GM13977 (cell line): ENCODE measurements around the gene PDZRN4.

Experiments used
- DNase-seq: peaks from one replicate; pipeline ENCODE4 v3.0.0; 2012; ENCODE audit warnings: low spot score
- CTCF ChIP-seq: IDR thresholded peaks from 2 replicates; pipeline ENCODE4 v1.5.1; 2012; ENCODE audit warnings: mild to moderate bottlenecking, control low read depth; ENCODE audit not compliant: insufficient read depth; ENCODE audit errors: extremely low read depth, missing control alignments
- in situ Hi-C: fragments of 300-500 bp; cut with MboI; formaldehyde crosslinking; loops from one replicate; pipeline ENCODE4 v1.12.0; 2022; ENCODE audit warnings: low sequenced_read_pairs, low pct_unique_long_range_greater_than_20kb, mixed read lengths, inconsistent platforms; ENCODE audit not compliant: unreplicated experiment

The PDZRN4 gene

DNA sequence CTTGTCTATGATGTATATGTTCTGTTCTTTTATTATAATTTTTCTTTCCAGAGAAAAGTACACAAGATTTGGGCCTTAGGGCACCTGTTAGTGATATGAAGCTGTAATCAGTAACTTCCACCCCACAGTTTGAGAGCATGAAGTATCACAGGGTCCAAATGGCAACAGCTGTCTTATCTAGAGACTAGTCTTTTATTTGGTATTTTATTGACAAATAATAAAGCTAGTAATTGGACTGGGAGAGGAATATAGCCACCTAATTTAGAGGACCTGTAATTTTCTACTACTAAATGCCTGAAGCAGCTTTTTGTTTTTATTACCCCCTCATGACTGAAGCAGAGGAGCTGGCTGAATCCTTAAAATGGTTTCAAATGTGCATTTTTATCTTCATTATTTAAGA lies 174.8 kb downstream of the PDZRN4 start:
- DNase-seq, result no peak
- in situ Hi-C loops, result no loop called here
- no peak for TF ChIP-seq CTCF

- TF ChIP-seq CTCF, result no peak
- in situ Hi-C loops, result no loop called here
- DNase-seq, result no peak
Observed at GRCh38 chr12:41364211-41364610, 176.1 kb downstream of the PDZRN4 start.

GRCh38 chr12:41365653-41366171 lies 177.6 kb downstream of the PDZRN4 start:
- in situ Hi-C loops, result no loop called here
- TF ChIP-seq CTCF, result no peak
- DNase-seq, result no peak

DNA sequence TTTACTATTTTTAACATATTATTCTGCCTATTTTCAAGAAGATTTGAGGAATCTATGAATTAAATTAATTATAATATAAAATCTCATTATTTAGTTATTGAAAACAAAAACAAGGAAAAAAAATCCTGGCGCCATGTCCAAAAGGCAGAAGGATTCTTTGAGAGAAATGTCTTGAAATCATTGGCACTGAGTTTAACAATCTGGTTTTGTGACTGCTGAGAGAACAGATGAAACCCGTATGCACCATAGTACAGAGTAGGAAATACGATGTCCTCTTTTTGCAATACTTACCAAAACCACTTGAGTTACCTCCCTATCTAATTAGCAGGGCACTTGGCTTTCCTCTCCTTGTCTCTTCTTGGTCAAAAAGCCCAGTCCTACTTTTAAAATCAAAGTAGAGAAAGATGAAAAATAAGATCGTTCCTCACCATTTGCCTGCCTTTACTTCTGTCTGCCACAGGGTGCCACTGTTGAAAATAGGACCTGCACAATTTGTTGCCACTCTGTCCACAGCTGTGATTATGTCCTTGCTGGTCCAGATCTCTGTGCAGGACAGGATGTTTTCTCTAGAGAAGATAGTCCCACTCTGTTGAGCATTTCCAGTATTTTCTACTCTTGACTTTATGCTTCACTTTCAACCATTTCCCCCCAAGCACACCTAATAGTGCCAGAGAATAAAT lies 179.7 kb downstream of the PDZRN4 start:
- in situ Hi-C loops, result no loop called here
- TF ChIP-seq CTCF, result peak; percentile 37
- DNase-seq, result no peak

- no peak for DNase-seq
- in situ Hi-C loops, result no loop called here
- no peak for TF ChIP-seq CTCF
Observed at GRCh38 chr12:41380878-41381277, 192.8 kb downstream of the PDZRN4 start.

GRCh38 chr12:41402801-41403200 lies 214.7 kb downstream of the PDZRN4 start:
- no peak for DNase-seq
- TF ChIP-seq CTCF, result no peak
- in situ Hi-C loops, result no loop called here

GRCh38 chr12:41407232-41407799 lies 219.2 kb downstream of the PDZRN4 start:
- no peak for TF ChIP-seq CTCF
- in situ Hi-C loops, result no loop called here
- no peak for DNase-seq
